HG03064 (cell line): ENCODE measurements around the gene MED9.

Source experiments
- ATAC-seq: cut with Tn5 transposase; IDR thresholded peaks from one replicate; pipeline ENCODE4 v1.9.1; 2021; ENCODE audit warnings: low read depth; ENCODE audit not compliant: unreplicated experiment

Gene MED9

DNA sequence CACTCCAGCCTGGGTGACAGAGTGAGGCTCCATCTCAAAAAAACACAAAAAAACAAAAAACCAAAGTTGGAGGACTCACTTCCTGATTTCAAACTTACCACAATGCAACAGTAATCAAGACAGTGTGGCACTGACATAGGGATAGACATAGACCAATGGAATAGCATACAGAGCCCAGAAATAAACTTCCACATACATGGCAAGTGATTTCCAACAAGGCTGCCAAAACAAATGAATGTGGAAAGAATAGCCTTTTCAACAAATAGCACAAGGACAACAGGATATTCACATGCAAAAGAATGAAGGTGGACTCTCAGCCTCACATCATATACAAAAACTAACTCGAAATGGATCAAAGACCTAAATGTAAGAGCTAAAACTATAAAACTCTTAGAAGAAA, 56.2 kb downstream of the MED9 start:
- ATAC-seq, result no peak

DNA sequence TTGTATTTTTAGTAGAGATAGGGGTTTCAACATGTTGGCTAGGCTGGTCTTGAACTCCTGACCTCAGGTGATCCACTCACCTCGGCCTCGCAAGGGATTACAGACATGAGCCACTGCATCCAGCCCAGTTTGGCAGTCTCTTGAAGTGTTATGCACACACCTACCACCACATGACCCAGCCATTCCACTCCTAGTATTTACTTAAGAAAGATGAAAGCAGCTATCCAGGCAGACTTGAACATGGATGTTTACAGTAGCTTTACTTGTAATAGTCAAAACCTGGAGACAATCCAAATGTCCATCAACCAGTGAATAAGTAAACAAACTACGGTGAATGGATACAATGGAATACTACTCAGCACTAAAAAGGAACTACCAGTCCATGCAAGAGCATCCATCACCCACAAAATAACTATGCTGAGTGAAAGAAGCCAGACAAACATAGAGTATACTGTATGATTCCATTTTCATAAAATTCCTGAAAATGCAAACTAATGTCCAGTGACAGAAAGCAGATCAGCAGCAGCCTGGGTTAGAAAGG, 57.2 kb downstream of the MED9 start:
- no peak for ATAC-seq

DNA sequence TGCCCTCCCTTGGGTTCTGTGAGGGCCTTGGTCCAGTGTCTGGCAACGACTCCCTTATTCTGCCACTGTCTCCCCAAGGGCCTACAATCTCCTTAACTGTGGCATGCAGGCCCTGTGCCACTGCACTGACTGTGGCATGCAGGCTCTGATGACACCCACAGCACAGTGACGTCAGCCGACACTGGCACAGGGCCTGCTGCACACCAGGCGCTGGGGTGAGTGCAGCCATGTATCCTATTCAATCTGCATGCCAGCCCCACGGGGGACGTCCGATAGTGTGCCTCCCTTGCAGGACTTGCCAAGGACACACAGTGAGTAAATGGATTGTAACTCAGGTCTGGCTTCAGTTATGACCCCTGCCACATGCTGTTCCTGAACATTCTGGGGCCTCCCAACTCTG, 59.2 kb downstream of the MED9 start:
- no peak for ATAC-seq

DNA sequence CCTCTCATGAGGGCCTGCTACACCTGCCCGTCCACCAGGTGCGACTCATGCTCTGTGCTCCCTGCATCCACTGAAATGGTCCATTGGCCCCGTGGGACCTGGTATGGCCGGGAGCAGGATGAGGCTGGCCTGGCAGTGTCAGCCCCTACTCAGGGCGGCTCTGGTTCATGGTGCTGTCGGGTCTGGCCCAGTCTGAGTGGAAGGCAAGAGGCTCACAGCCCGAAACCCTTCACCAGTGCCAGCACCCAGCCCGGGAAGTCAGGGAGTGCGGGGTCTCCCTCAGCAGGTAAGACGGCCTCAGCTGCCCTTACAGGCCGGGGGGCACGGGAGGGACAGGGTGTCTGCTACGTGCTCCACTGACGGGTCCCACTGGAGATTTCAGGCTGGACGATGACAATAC, 59.9 kb downstream of the MED9 start:
- no peak for ATAC-seq

DNA sequence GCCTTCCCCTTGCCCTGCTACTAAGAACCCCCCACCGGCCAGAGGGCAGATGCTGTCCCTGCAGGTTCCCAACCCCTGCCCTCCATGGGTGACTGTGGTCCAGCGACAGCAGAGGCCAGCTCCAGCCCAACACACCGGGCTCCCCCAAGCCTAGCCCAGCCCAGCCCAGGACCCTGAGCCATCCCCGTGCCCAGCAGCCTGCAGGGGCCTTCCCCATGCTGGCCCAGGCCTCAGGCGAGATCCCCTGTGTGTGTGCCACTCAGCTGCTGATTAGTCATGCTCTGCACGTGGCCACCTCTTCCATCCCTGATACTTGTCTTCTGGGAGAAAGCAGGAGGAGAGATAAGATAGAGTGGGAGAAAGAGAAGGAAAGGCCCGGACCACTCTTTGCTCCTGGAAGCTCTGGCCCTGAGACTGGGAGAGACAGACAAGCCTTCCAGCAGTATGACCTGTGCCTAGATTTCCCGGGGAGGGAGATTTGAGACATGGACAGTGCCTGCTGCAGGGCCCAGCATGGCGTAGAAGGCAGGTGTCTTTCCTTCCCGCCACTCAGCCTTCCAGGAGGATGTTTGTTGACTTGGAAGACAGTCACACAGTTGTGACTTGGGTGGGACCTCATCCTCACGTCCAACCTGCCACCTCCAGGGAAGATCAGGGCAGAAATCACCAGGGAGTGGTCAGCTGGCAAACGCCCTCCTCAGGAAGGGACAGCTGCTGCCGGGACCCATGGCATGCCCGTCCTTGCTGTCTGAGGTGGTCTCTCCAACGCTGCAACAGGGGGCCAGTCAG, 60.7 kb downstream of the MED9 start:
- no peak for ATAC-seq

DNA sequence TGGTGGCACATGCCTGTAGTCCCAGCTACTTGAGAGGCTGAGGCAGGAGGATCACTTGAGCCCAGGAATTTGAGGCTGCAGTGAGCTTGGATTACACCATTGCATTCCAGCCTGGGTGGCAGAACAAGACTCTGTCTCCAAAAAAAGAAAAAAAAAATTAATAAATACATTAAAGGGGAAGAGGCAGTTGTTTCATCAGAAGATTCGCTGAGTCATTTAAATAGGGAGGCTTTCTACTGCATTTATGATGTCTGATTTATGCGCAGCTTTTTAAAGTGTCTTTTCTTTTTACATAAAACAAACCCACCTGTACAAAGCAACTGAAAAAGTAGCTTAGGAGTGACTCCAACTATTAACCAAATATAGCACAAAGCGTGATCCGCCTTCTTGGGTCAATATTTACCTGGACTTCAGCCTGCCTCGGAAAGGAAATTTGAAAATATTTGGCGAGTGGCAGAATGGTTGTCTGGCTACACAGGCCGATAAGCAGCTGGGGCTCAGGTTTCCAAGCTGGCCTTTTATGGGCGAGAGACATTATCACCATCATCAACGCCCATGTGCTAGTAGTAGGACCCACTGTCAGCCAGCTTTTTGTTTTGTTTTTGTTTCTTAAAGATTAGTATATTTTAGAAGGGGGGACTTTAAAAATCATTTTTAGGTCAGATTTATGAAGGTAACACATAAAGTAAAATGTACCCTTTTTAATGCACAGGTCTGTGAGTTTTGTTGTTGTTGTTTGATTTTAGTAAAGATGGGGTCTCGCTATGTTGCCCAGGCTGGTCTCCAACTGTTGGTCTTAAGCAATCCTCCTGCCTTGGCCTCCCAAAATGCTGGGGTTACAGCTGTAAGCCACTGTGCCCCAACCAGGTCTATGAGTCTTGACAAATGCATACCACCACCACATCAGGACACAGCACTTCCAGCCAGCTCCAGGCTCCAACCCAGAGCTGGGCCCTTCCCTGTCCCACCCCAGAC, 61.9 kb downstream of the MED9 start:
- no peak for ATAC-seq

DNA sequence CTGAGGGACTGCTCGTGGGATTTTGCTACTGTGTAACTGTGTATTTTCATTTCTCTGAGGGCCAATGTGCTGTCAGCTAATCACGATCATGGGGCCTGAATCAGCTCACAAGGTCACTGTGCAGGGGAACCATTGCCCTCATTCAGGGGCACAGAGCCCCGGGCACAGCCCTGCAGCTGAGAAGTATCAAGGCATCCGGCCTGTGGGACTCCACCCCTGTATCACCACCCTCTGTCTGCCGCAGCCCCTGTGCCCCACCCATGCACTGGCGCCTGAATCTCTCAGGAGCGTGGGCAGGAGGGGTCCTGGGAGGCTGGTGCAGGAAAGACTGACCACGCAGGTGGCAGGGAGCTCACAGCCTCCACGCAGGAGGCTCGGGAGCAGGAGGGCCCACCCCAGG, 62.8 kb downstream of the MED9 start:
- no peak for ATAC-seq

DNA sequence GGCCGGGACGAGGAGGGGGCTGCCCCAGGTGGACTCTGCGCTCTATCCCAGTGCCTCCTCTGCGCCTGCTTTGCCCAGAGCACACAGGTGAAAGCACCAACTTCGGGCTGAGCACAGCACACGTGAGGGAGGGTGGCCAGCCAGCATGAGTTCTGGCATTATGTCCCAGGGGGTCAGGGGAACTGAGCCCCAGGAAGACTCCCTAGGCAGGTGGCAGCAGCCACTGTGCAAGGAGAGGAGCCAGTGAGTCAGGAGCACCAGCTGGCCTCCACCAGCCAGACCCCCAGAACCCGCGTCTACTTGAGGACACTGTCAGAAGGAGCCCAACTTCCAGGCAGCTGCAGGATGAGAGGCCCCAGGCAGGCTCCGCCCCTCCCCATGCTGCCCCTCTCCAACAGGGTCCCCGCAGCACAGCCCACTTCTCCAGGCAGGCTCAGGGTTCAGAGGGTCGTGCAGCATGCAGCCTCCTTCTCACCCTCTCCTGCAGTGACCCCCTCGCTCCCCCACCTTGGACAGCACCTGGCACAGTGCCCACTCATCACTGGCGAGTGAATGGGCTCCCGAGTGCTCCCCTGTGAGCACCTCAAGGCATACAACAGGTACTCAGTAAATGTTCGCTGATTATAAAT, 63.6 kb downstream of the MED9 start:
- no peak for ATAC-seq

DNA sequence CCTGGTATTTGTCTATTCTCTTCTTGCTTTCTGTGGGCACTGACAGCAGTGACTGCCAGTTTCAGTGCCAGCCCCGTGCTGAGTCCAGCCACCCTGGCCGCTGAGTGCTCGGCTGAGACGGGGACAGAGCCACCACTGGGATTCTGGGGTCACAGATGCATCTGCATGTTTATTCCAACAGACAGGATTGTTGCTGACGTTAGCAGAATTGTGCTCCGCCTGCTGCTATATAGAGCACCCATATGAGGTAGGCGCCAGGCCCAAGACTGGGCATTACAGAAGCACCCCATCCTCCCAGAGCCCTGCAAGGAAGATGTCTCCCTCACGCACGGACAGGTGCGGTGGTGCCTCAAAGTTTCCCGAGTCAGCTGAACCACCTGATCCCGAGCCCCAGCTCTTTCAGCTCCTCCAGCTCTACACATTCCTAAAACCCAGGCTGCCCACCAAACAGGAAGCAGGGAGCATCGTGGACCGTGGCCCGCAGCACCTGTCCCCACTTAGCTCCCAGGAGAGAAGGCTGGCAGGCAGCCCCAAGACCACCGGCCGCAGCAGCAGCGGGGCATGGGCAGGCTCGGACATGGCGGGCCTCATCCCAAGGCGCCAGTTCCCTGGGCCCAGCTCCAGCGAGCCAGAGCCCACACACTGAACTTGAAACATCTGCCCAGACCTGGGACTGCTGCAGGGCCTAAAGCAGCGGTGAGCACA, 64.3 kb downstream of the MED9 start:
- no peak for ATAC-seq

DNA sequence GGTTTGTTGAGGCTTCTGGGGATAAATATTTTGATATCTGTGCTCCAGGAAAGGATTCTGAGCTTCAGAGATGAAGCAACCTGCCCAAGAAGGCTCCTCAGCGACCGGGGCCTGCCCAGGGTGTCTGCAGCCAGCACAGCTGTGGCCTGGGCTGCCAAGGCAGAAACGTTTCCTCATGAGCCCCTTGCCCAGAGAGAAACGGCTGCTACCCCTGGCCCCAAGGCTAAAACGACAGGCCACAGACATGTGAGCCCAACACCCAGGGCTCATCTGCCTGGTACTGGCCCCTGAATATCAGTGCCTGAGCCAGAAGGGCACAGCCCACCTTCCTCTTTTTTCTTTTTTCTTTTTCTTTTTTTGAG, 64.8 kb downstream of the MED9 start:
- no peak for ATAC-seq
